ENCODE data around the gene DCLRE1B. TPM values are rescaled to one million over a fixed set of nuclear protein-coding genes. Genes with fewer than 3 reads are reported as not detected.
A peak's percentile ranks its signal among the peaks of the same experiment; 100 is the strongest.

Gene DCLRE1B
- total and polyA plus RNA-seq, 9 of the 15 experiments (the other 6 are each of a cell fraction or from before 2014, with no cell fraction given): 10.6 to 28.8 (median 17.2) TPM

GRCh38 chr1:113930499-113931161, 25.5 kb downstream of the DCLRE1B start (continued):
- TF ChIP-seq, protein P1, sequence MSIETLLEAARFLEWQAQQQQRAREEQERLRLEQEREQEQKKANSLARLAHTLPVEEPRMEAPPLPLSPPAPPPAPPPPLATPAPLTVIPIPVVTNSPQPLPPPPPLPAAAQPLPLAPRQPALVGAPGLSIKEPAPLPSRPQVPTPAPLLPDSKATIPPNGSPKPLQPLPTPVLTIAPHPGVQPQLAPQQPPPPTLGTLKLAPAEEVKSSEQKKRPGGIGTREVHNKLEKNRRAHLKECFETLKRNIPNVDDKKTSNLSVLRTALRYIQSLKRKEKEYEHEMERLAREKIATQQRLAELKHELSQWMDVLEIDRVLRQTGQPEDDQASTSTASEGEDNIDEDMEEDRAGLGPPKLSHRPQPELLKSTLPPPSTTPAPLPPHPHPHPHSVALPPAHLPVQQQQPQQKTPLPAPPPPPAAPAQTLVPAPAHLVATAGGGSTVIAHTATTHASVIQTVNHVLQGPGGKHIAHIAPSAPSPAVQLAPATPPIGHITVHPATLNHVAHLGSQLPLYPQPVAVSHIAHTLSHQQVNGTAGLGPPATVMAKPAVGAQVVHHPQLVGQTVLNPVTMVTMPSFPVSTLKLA (conservative IDR thresholded peaks at IDR 0.05): peak in 1 of 2 experiments; percentile 19; a peak in 1 of 4 replicates
- TF ChIP-seq ATF4 (CRISPR knock-in tag; IDR thresholded peaks at IDR 0.05) (0 out of 2 replicates have a peak, but pooled peaks have one; percentile 57), RFX1 (IDR thresholded peaks at IDR 0.05) (peak; percentile 88), TBP (optimal IDR thresholded peaks at IDR 0.05; ENCODE audit: low read depth, low read length) (peak; percentile 35), MYNN (IDR thresholded peaks at IDR 0.05) (peak; percentile 91), MYNN (CRISPR knock-in tag; IDR thresholded peaks at IDR 0.05) (no peak; the same call in 1 of the 2 replicates), NONO (IDR thresholded peaks at IDR 0.05; ENCODE audit: low read depth in 2 of 2, low read length in 1 of 2) (0 out of 4 replicates have a peak, but pooled peaks of 1 of the 2 experiments have one; percentile 32), ZNF239 (CRISPR knock-in tag; IDR thresholded peaks at IDR 0.05) (no peak), MITF (IDR thresholded peaks at IDR 0.05) (no peak), AFF1 (IDR thresholded peaks at IDR 0.05; ENCODE audit: low read depth in 1 of 2, partially characterized antibody in 2 of 2) (peak in 1 of 2 experiments; percentile 7), LCOR (CRISPR knock-in tag; IDR thresholded peaks at IDR 0.05) (peak; percentile 18; the same call in 1 of the 2 replicates), MEF2D (tag; conservative IDR thresholded peaks at IDR 0.05; ENCODE audit: low read depth) (no peak), NFIX (CRISPR knock-in tag; IDR thresholded peaks at IDR 0.05; ENCODE audit: low read depth) (no peak), ELF4 (CRISPR knock-in tag; IDR thresholded peaks at IDR 0.05) (no peak), DPF2 (IDR thresholded peaks at IDR 0.05) (no peak)
- TF ChIP-seq, protein P2, sequence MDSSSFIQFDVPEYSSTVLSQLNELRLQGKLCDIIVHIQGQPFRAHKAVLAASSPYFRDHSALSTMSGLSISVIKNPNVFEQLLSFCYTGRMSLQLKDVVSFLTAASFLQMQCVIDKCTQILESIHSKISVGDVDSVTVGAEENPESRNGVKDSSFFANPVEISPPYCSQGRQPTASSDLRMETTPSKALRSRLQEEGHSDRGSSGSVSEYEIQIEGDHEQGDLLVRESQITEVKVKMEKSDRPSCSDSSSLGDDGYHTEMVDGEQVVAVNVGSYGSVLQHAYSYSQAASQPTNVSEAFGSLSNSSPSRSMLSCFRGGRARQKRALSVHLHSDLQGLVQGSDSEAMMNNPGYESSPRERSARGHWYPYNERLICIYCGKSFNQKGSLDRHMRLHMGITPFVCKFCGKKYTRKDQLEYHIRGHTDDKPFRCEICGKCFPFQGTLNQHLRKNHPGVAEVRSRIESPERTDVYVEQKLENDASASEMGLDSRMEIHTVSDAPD (CRISPR knock-in tag; IDR thresholded peaks at IDR 0.05): no peak

Measured in K562 (cell line).